K562 (cell line): Measurements from ENCODE around the gene WNT8A. TPM values are rescaled to one million over a fixed set of nuclear protein-coding genes. Genes with fewer than 3 reads are reported as not detected.

ENCODE experiments used
- ATAC-seq: fragments of 200-7000 bp; cut with Tn5 transposase; 3 replicates; pipeline ENCODE4 v1.9.1; 2020; ENCODE audit warnings: moderate library complexity
- BruUV-seq: library from RNA; stranded (reverse); fragments of 400-500 nt; replicated peaks from 2 replicates; lab custom pipeline; 2021; lab: Mats Ljungman, UMichigan
- CTCF ChIA-PET: fragments of 300-600 bp; formaldehyde crosslinking; extraction: SDS; loops from one replicate; lab custom pipeline; 2021; ENCODE audit warnings: low intra/inter-chr PET ratio; lab: Yijun Ruan, JAX
- POLR2A ChIA-PET: fragments of 300-600, 350-650 bp; sonication (Branson Sonifier 250); formaldehyde crosslinking; extraction: SDS; loops from one replicate; lab custom pipeline; 2021; ENCODE audit warnings: antibody characterized with exemption, inconsistent platforms; lab: Yijun Ruan, JAX
- DNase-seq, 4 experiments: peaks; one replicate each; pipeline versions ENCODE4 v3.0.0 to v3.0.0-alpha.2; 2011 to 2018; ENCODE audit warnings: low spot score in 3 of 4, mixed read lengths in 3 of 4; ENCODE audit errors: extremely low read depth in 1 of 4
- FAIRE-seq: peaks from 2 replicates; lab custom pipeline; 2011; peaks lifted over from hg19 to GRCh38; lab: Jason Lieb, UNC
- H2AFZ ChIP-seq: 2 replicates; pipeline ENCODE4 v1.6.0; 2011; ENCODE audit warnings: low read depth, low read length, control low read depth, inconsistent platforms
- H3K27ac ChIP-seq: fragments of 200-600 bp; 3 replicates; pipeline ENCODE4 v1.8.0; 2011; ENCODE audit warnings: low read depth, mild to moderate bottlenecking, control low read depth, inconsistent platforms, low read length, moderate library complexity, mixed read lengths; ENCODE audit errors: extremely low read depth
- H3K27me3 ChIP-seq, 2 experiments: fragments of 300-600 bp in 1 of 2; 2 replicates in 1 of 2; 3 replicates in 1 of 2; pipeline versions ENCODE4 v1.6.0 to v1.8.0; 2011; ENCODE audit warnings: inconsistent platforms in 2 of 2, low read length in 2 of 2, mild to moderate bottlenecking in 1 of 2, mixed read lengths in 1 of 2, moderate library complexity in 1 of 2; ENCODE audit not compliant: control insufficient read depth in 2 of 2, insufficient read depth in 2 of 2
- H3K36me3 ChIP-seq: fragments of 300-600 bp; 3 replicates; pipeline ENCODE4 v1.8.0; 2011; ENCODE audit warnings: mild to moderate bottlenecking, low read length, inconsistent platforms; ENCODE audit not compliant: control insufficient read depth, insufficient read depth
- H3K4me1 ChIP-seq, 2 experiments: fragments of 200-600 bp in 1 of 2; replicated peaks in 1 of 2; 2 replicates in 1 of 2; 3 replicates in 1 of 2; pipeline versions ENCODE4 v1.5.1 to v1.8.0; 2011; ENCODE audit warnings: inconsistent platforms in 2 of 2, low read length in 2 of 2, mild to moderate bottlenecking in 1 of 2, mixed read lengths in 1 of 2, moderate library complexity in 1 of 2; ENCODE audit not compliant: control insufficient read depth in 2 of 2, insufficient read depth in 2 of 2
- H3K4me2 ChIP-seq: 2 replicates; pipeline ENCODE4 v1.6.1; 2011; ENCODE audit warnings: low read length, control low read depth, inconsistent platforms, mixed read lengths; ENCODE audit not compliant: insufficient read depth
- H3K4me3 ChIP-seq: fragments of 200-600 bp; sonication (generic), shearing (Covaris generic); 2 replicates; pipeline ENCODE4 v1.5.1; 2016; ENCODE audit warnings: control low read depth, inconsistent platforms
- H3K79me2 ChIP-seq: fragments of 200-600 bp; 3 replicates; pipeline ENCODE4 v1.8.0; 2011; ENCODE audit warnings: low read length, inconsistent platforms; ENCODE audit not compliant: control insufficient read depth, insufficient read depth
- H3K9ac ChIP-seq, 2 experiments: 2 replicates each; pipeline versions ENCODE4 v1.6.0 to v1.6.1; 2011; ENCODE audit warnings: low read depth in 2 of 2, low read length in 2 of 2, control low read depth in 1 of 2, inconsistent platforms in 1 of 2, mild to moderate bottlenecking in 1 of 2, mixed read lengths in 1 of 2; ENCODE audit not compliant: insufficient read depth in 1 of 2
- H3K9me1 ChIP-seq: one replicate; pipeline ENCODE4 v1.6.0; 2011; ENCODE audit warnings: inconsistent platforms, mild to moderate bottlenecking, low read length, moderate library complexity; ENCODE audit not compliant: control insufficient read depth, insufficient read depth
- H3K9me3 ChIP-seq: replicated peaks from 2 replicates; pipeline ENCODE4 v1.5.1; 2011; ENCODE audit warnings: low read depth, low read length, inconsistent platforms; ENCODE audit not compliant: control insufficient read depth, insufficient read depth
- H4K20me1 ChIP-seq: replicated peaks from 2 replicates; pipeline ENCODE4 v1.6.1; 2011; ENCODE audit warnings: low read length, inconsistent platforms, mixed read lengths; ENCODE audit not compliant: control insufficient read depth, insufficient read depth
- CGGBP1 ChIP-seq: fragments of 250-450 bp; sonication (Bioruptor Pico); IDR thresholded peaks from 2 replicates; pipeline ENCODE4 v1.9.0; 2021; ENCODE audit warnings: mild to moderate bottlenecking
- EP400 ChIP-seq: fragments of 450-650 bp; IDR thresholded peaks from 2 replicates; pipeline ENCODE4 v1.6.1; 2017; ENCODE audit warnings: antibody characterized with exemption, mild to moderate bottlenecking, moderate library complexity
- HEY1 ChIP-seq: fragments of 250-450 bp; sonication (Bioruptor Pico); IDR thresholded peaks from 2 replicates; pipeline ENCODE4 v1.5.0; 2020; ENCODE audit warnings: mild to moderate bottlenecking, moderate library complexity, borderline replicate concordance
- HINFP ChIP-seq: fragments of 450-650 bp; conservative IDR thresholded peaks from 2 replicates; pipeline ENCODE4 v1.6.1; 2016; ENCODE audit warnings: missing genetic modification characterization, low read depth, mild to moderate bottlenecking, control low read depth, missing compliant biosample characterization
- HNRNPK ChIP-seq: fragments of 200-400 bp; formaldehyde crosslinking; IDR thresholded peaks from one replicate; pipeline ENCODE4 v1.6.1; 2018; ENCODE audit warnings: mild to moderate bottlenecking, low read depth, low read length; ENCODE audit not compliant: poor library complexity, severe bottlenecking
- HNRNPL ChIP-seq: fragments of 200-400 bp; formaldehyde crosslinking; IDR thresholded peaks from 2 replicates; pipeline ENCODE4 v1.6.1; 2017; ENCODE audit warnings: low read depth, mild to moderate bottlenecking, low read length
- IRF9 ChIP-seq: fragments of 450-650 bp; IDR thresholded peaks from 2 replicates; pipeline ENCODE4 v1.6.1; 2016; ENCODE audit warnings: missing biosample characterization, missing genetic modification characterization
- POU5F1 ChIP-seq: fragments of 150-350 bp; IDR thresholded peaks from 2 replicates; pipeline ENCODE4 v1.6.1; 2014; ENCODE audit warnings: borderline replicate concordance, low read length, low read depth, mild to moderate bottlenecking; ENCODE audit not compliant: partially characterized antibody
- PTBP1 ChIP-seq: fragments of 200-400 bp; formaldehyde crosslinking; IDR thresholded peaks from 2 replicates; pipeline ENCODE4 v1.6.1; 2017; ENCODE audit warnings: low read depth, low read length
- PYGO2 ChIP-seq: fragments of 450-650 bp; IDR thresholded peaks from 2 replicates; pipeline ENCODE4 v1.6.1; 2016; ENCODE audit warnings: mild to moderate bottlenecking, missing genetic modification characterization, moderate library complexity, missing compliant biosample characterization
- SIRT6 ChIP-seq: IDR thresholded peaks from one replicate; pipeline ENCODE4 v1.6.1; 2012; ENCODE audit warnings: low read depth, mild to moderate bottlenecking, control low read depth, inconsistent platforms, low read length, moderate library complexity
- SMARCB1 ChIP-seq: IDR thresholded peaks from 2 replicates; pipeline ENCODE4 v1.6.1; 2011; ENCODE audit warnings: improper control_type of control experiment, low read depth; ENCODE audit not compliant: insufficient read length
- SRSF1 ChIP-seq: fragments of 200-400 bp; formaldehyde crosslinking; IDR thresholded peaks from 2 replicates; pipeline ENCODE4 v1.6.1; 2017; ENCODE audit warnings: mild to moderate bottlenecking, low read depth, low read length, moderate library complexity
- ZBTB7A ChIP-seq: IDR thresholded peaks from 2 replicates; pipeline ENCODE4 v1.6.1; 2011; ENCODE audit warnings: low read depth, mild to moderate bottlenecking, low read length, moderate library complexity, borderline replicate concordance; ENCODE audit not compliant: control insufficient read depth
- ZNF507 ChIP-seq: conservative IDR thresholded peaks from 2 replicates; pipeline ENCODE4 v1.6.1; 2017; ENCODE audit warnings: missing genetic modification characterization, missing compliant biosample characterization
- ZNF655 ChIP-seq: fragments of 250-450 bp; sonication (Bioruptor Pico); IDR thresholded peaks from 2 replicates; pipeline ENCODE4 v1.5.0; 2021
- ZNF778 ChIP-seq: fragments of 450-650 bp; formaldehyde crosslinking; IDR thresholded peaks from 2 replicates; pipeline ENCODE4 v1.4.0; 2020; ENCODE audit warnings: mild to moderate bottlenecking, moderate library complexity
- WGBS: fragments of 100-300 bp; shearing (Covaris generic); methylation state at CpG from one replicate; pipeline ENCODE4 v1.1.6; 2016; ENCODE audit warnings: low coverage, mixed read lengths; ENCODE audit not compliant: insufficient coverage; ENCODE audit errors: missing lambda C conversion rate; 5-methylcytosine and 5-hydroxymethylcytosine counted together
- in situ Hi-C: fragments of 300-500 bp; cut with MboI; formaldehyde crosslinking; loops from 4 replicates; pipeline ENCODE4 v1.15.0; 2018; ENCODE audit warnings: inconsistent platforms, mixed read lengths
- intact Hi-C: fragments of 100-400 bp; cut with micrococcal nuclease; formaldehyde crosslinking; loops from 2 replicates; pipeline ENCODE4 v1.14.2; 2022
- polyA plus RNA-seq, 8 experiments: library from polyadenylated mRNA; depleted of rRNA in 4 of 8; stranded (reverse) in 5 of 8; unstranded in 3 of 8; fragments of >200 nt; fragmentation: Nextera tagmentation in 2 of 8; fragmentation: Illumina TruSeq in 1 of 8; extraction: Ambion mirVana in 2 of 8; extraction: Trizol in 1 of 8; gene quantifications; 2 replicates each; pipeline versions ENCODE4 v1.2.1 to v1.2.3, GENCODE V29; 2011 to 2014; ENCODE audit warnings: inconsistent platforms in 1 of 8, missing spikeins in 1 of 8
- total RNA-seq, 7 experiments: library from RNA; depleted of rRNA in 6 of 7; stranded (reverse); fragments of >200 nt in 6 of 7; fragmentation: Illumina TruSeq in 2 of 7; extraction: Trizol in 2 of 7; gene quantifications; 2 replicates each; pipeline versions ENCODE4 v1.2.1 to v1.2.3, GENCODE V29; 2011 to 2021; ENCODE audit warnings: low replicate concordance in 1 of 7

Gene WNT8A
- total and polyA plus RNA-seq, 9 of the 15 experiments (the other 6 are each of a cell fraction or from before 2014, with no cell fraction given): not detected

- TF ChIP-seq HINFP (tag) (no peak), SIRT6 (no peak), POU5F1 (no peak), PYGO2 (tag) (no peak), EP400 (no peak), PTBP1 (no peak), ZNF778 (CRISPR knock-in tag) (no peak)
These were observed 44.5 kb downstream of the WNT8A start (continued) for GRCh38 chr5:138128334-138128733.

GRCh38 chr5:138129347-138129746 lies 45.5 kb downstream of the WNT8A start:
- POLR2A ChIA-PET: interaction anchor here (0.7 to 1.4 kb wide), 2 partner anchors 19 to 788 kb away, joined by 3 to 5 read pairs; no protein-coding TSS in a partner anchor
- TF ChIP-seq HNRNPL (no peak), SMARCB1 (no peak), ZNF655 (CRISPR knock-in tag) (no peak), SRSF1 (no peak), ZNF507 (tag) (no peak), HEY1 (CRISPR knock-in tag) (no peak), IRF9 (tag) (no peak), ZBTB7A (no peak), HNRNPK (no peak), CGGBP1 (CRISPR knock-in tag) (no peak)

More at GRCh38 chr5:138129347-138129746, 45.5 kb downstream of the WNT8A start:
- no peak overlapping the region for H3K4me2 ChIP-seq
- CTCF ChIA-PET: no interaction called here
- H3K27ac ChIP-seq: no peak overlapping the region
- no peak for DNase-seq
- 18% methylated on average over 6 of the region's 6 CpGs for WGBS
- no peak overlapping the region for H3K9ac ChIP-seq
- no peaks in the 10 kb centered on the region for H3K9me1 ChIP-seq
- no peak for FAIRE-seq
- no peak overlapping the region for H3K4me3 ChIP-seq
- in situ Hi-C loops (no loop called here), intact Hi-C loops (no loop called here)
- no peaks in the 10 kb centered on the region for H3K9me3 ChIP-seq
- no peaks in the 10 kb centered on the region for H3K4me1 ChIP-seq
- ATAC-seq: no peak
- no peak overlapping the region for H2AFZ ChIP-seq
- H3K79me2 ChIP-seq: no peaks in the 10 kb centered on the region
- no TSS peak for BruUV-seq
- H3K36me3 ChIP-seq: no peaks in the 10 kb centered on the region
- peaks cover 7 to 8% of the 10 kb centered on the region in 2 experiments; a peak in 2 of 5 replicates for H3K27me3 ChIP-seq
- H4K20me1 ChIP-seq: no peaks in the 10 kb centered on the region
